ENCODE measurements around the gene MIB2.
A peak's percentile ranks its signal among the peaks of the same experiment; 100 is the strongest.
"Not testable (repeated sequence)": the region's sequence is repeated elsewhere in the genome, so short reads cannot be mapped to it uniquely, and the experiment has no call there.

MIB2 gene

DNA sequence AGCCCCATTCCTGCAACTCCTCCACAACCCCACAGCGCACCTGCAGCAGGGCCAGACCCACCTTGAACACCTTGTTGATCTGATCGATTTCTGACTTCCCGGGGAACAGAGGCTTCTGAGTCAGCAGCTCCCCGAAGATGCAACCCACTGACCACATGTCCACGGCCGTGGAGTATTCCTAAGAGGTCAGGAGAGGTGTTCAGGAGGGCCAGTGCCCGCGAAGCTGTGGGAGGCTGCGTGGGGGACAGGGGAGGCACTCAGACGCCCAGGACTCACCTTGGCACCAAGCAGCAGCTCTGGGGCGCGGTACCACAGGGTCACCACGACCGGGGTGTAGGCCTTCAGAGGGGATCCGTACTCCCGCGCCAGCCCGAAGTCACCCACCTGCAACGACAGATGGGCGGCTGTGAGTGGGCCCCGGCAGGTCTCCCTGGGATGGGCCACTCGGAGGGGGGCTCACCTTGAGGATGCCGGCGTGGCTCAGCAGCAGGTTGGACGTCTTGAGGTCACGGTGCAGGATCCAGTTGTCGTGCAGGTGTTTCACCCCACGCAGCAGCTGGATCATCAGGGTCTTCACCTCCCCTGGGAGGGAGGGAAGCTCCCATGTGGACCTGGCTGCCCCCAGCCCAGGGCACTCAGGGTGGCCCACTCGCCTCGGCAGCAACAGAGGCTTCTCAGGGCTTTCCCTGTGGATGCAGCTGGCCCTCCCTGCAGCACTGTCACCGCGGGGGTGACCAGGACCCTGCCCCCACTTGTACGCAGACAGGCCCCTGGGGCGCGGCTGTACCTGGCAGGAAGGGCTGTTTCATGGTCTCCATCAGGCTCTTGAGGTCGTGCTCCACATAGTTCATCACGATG, 21.6 kb downstream of the MIB2 start:
- H3K9me3 ChIP-seq (ENCODE audit: insufficient read depth, low read length, severe bottlenecking); H3K4me3 ChIP-seq (ENCODE audit: low read depth in 1 of 2, low read length in 2 of 2); H3K79me2 ChIP-seq (ENCODE audit: insufficient read depth, low read length); H4K20me1 ChIP-seq (ENCODE audit: insufficient read depth, low read length); H2AFZ ChIP-seq (ENCODE audit: low read depth, low read length); H3K4me1 ChIP-seq (ENCODE audit: insufficient read depth, low read length); H3K9ac ChIP-seq (ENCODE audit: low read depth, low read length); H3K27me3 ChIP-seq (ENCODE audit: insufficient read depth, low read length, poor library complexity); H3K4me2 ChIP-seq (ENCODE audit: insufficient read depth, low read length); ATAC-seq (ENCODE audit: insufficient read depth, low read depth); DNase-seq; H3K27ac ChIP-seq (ENCODE audit: low read length): not testable (repeated sequence)
- peaks cover 14% of the 10 kb centered on the region for H3K36me3 ChIP-seq (ENCODE audit: insufficient read depth, low read length)

DNA sequence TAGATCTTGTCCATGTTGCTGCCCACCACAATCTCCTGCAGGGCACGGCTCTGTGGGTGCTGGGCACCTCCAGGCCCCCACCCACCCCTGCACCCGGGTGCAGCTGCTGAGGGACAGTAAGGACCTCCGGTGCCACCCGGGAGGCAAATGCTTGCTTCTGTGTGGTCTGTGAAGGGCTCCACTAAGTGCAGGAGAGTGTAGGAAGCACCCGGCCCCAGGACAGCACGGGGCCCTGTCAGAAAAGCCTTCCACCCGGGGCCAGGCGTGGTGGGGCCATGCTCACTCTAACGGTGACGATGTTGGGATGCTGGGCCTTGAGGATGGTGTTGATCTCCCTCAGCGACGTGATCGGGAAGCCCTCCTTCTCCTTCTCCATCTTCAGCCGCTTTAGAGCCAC, 22.2 kb downstream of the MIB2 start:
- H3K27me3 ChIP-seq (ENCODE audit: insufficient read depth, low read length, poor library complexity); H3K9me3 ChIP-seq (ENCODE audit: insufficient read depth, low read length, severe bottlenecking); H3K79me2 ChIP-seq (ENCODE audit: insufficient read depth, low read length); H3K4me1 ChIP-seq (ENCODE audit: insufficient read depth, low read length); H4K20me1 ChIP-seq (ENCODE audit: insufficient read depth, low read length); H3K4me3 ChIP-seq (ENCODE audit: low read depth in 1 of 2, low read length in 2 of 2); ATAC-seq (ENCODE audit: insufficient read depth, low read depth); H3K9ac ChIP-seq (ENCODE audit: low read depth, low read length); DNase-seq; H2AFZ ChIP-seq (ENCODE audit: low read depth, low read length); H3K27ac ChIP-seq (ENCODE audit: low read length); H3K4me2 ChIP-seq (ENCODE audit: insufficient read depth, low read length): not testable (repeated sequence)
- H3K36me3 ChIP-seq (ENCODE audit: insufficient read depth, low read length) = peaks cover 14% of the 10 kb centered on the region

DNA sequence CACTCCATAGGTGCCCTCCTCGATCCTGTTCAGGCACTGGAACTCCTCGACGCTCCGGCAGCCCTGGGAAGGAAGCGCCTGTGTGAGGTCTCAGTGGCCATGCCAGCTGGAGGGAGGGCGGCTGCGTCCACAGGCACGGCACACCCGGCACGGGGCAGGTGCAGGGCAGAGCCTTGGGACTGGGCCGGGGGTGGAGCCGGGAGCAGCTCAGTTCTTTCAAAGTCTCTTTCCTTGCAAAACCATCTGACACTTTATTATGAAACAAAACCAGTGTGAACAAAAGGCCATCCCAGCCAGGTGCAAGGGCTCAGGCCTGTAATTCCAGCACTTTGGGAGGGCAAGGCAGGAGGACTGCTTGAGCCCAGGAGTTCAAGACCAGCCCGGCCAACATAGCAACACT, 23.2 kb downstream of the MIB2 start:
- not testable (repeated sequence) for DNase-seq; H3K4me2 ChIP-seq (ENCODE audit: insufficient read depth, low read length); H3K9ac ChIP-seq (ENCODE audit: low read depth, low read length); H3K27me3 ChIP-seq (ENCODE audit: insufficient read depth, low read length, poor library complexity); H3K4me1 ChIP-seq (ENCODE audit: insufficient read depth, low read length); ATAC-seq (ENCODE audit: insufficient read depth, low read depth); H3K9me3 ChIP-seq (ENCODE audit: insufficient read depth, low read length, severe bottlenecking); H3K79me2 ChIP-seq (ENCODE audit: insufficient read depth, low read length); H4K20me1 ChIP-seq (ENCODE audit: insufficient read depth, low read length); H3K27ac ChIP-seq (ENCODE audit: low read length); H2AFZ ChIP-seq (ENCODE audit: low read depth, low read length); H3K4me3 ChIP-seq (ENCODE audit: low read depth in 1 of 2, low read length in 2 of 2)
- H3K36me3 ChIP-seq (ENCODE audit: insufficient read depth, low read length) = peaks cover 14% of the 10 kb centered on the region

DNA sequence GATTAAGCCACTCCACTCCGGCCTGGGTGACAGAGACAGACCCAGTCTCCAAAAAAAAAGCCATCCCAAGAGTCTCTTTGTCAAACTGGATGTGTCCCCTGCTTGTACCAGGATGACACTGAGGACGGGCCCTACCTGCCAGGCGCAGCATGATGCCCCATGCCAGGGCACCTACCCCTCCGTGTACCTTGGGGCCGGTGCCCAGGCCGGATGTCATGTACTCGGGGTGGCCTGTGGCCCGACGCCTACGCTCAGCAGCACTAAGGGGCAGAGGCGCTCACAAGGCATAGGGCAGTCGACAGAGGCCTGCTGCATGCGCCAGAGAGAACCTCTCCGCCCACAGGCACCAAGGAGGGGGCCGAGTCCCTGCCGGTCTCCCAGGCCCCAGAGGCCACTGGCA, 24.1 kb downstream of the MIB2 start:
- DNase-seq; H2AFZ ChIP-seq (ENCODE audit: low read depth, low read length); H3K4me3 ChIP-seq (ENCODE audit: low read depth in 1 of 2, low read length in 2 of 2); ATAC-seq (ENCODE audit: insufficient read depth, low read depth); H3K9me3 ChIP-seq (ENCODE audit: insufficient read depth, low read length, severe bottlenecking); H3K27me3 ChIP-seq (ENCODE audit: insufficient read depth, low read length, poor library complexity); H3K9ac ChIP-seq (ENCODE audit: low read depth, low read length); H4K20me1 ChIP-seq (ENCODE audit: insufficient read depth, low read length); H3K79me2 ChIP-seq (ENCODE audit: insufficient read depth, low read length); H3K27ac ChIP-seq (ENCODE audit: low read length); H3K4me2 ChIP-seq (ENCODE audit: insufficient read depth, low read length); H3K4me1 ChIP-seq (ENCODE audit: insufficient read depth, low read length): not testable (repeated sequence)
- peaks cover 14% of the 10 kb centered on the region for H3K36me3 ChIP-seq (ENCODE audit: insufficient read depth, low read length)

DNA sequence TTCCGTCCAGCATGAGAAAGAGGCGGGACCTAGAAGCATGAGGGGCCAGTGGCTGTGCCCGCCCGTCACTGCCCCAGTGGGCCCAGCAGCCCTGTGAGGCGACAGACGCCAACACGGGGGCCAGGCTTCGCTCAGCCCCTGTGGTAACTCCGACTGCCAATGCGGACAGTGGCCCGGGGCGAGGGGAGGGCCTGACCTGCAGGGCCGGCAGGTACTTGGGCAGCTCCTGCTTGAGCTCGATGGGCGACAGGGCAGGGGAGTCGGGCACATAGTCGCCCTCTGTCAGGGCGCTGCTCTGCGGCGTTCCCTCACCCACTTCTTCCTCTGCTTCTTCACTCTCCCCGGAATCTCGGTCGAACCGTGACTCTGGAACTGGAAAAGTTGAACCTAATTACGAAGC, 24.8 kb downstream of the MIB2 start:
- H3K4me2 ChIP-seq (ENCODE audit: insufficient read depth, low read length); H3K4me1 ChIP-seq (ENCODE audit: insufficient read depth, low read length); ATAC-seq (ENCODE audit: insufficient read depth, low read depth); H4K20me1 ChIP-seq (ENCODE audit: insufficient read depth, low read length); H3K9me3 ChIP-seq (ENCODE audit: insufficient read depth, low read length, severe bottlenecking); H2AFZ ChIP-seq (ENCODE audit: low read depth, low read length); H3K79me2 ChIP-seq (ENCODE audit: insufficient read depth, low read length); H3K27me3 ChIP-seq (ENCODE audit: insufficient read depth, low read length, poor library complexity); H3K4me3 ChIP-seq (ENCODE audit: low read depth in 1 of 2, low read length in 2 of 2); H3K9ac ChIP-seq (ENCODE audit: low read depth, low read length); H3K27ac ChIP-seq (ENCODE audit: low read length); DNase-seq: not testable (repeated sequence)
- peaks cover 14% of the 10 kb centered on the region for H3K36me3 ChIP-seq (ENCODE audit: insufficient read depth, low read length)

DNA sequence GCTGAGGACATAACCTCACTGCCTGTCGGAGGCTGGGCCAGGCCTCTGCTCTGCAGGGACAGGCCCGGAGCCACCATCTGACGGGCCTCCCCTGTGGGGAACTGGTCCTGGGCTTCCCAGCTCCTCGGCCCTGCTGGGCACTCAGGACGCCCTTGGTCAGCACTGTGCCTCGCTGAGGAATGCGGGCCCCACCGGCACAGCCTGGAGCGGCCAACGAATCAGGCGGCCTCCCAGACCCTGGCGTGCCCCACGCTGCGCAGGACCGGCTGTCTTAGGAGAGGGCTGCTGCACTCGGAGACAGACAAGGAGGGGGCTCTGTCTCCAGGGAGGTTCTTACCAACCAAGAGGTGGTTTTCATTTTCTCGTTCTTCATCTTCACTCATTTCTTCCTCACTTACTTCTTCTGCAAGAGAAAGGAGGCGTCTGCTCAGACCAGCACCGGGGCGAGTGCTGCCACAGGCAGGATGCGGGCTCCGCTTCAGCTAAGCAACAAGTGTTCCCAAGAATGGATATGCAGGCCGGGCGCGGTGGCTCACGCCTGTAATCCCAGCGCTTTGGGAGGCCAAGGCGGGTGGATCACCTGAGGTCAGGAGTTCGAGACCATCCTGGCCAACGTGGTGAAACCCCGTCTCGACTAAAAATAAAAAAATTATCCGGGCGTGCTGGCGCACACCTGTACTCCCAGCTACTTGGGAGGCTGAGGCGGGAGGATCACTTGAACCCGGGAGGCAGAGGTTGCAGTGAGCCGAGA, 25.6 kb downstream of the MIB2 start:
- not testable (repeated sequence) for DNase-seq; H3K27ac ChIP-seq (ENCODE audit: low read length); H3K27me3 ChIP-seq (ENCODE audit: insufficient read depth, low read length, poor library complexity); H3K79me2 ChIP-seq (ENCODE audit: insufficient read depth, low read length); H2AFZ ChIP-seq (ENCODE audit: low read depth, low read length); H3K9ac ChIP-seq (ENCODE audit: low read depth, low read length); H3K4me1 ChIP-seq (ENCODE audit: insufficient read depth, low read length); H3K4me3 ChIP-seq (ENCODE audit: low read depth in 1 of 2, low read length in 2 of 2); H3K9me3 ChIP-seq (ENCODE audit: insufficient read depth, low read length, severe bottlenecking); ATAC-seq (ENCODE audit: insufficient read depth, low read depth); H3K4me2 ChIP-seq (ENCODE audit: insufficient read depth, low read length); H4K20me1 ChIP-seq (ENCODE audit: insufficient read depth, low read length)
- peaks cover 18% of the 10 kb centered on the region for H3K36me3 ChIP-seq (ENCODE audit: insufficient read depth, low read length)

DNA sequence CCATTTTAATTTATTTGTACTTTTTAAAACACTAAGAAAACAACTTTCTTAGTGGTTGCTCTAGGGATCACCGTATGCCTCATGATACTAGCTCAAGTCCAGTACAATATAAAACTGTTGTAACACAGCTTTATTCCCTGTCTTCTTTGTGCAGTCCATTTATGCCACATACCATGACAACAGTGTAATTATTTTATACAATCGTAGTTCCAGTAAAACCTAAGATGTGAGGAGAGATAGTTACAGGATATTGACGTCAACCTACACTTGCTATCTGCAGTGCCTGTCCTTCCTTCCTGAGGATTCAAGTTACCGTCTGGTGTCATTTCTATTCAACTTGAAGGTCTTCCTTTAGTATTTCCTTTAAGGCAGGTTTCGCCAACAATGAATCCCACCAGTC, 31.0 kb downstream of the MIB2 start:
- not testable (repeated sequence) for H3K79me2 ChIP-seq (ENCODE audit: insufficient read depth, low read length); H3K9ac ChIP-seq (ENCODE audit: low read depth, low read length); H3K27ac ChIP-seq (ENCODE audit: low read length); H3K4me2 ChIP-seq (ENCODE audit: insufficient read depth, low read length); ATAC-seq (ENCODE audit: insufficient read depth, low read depth); H3K27me3 ChIP-seq (ENCODE audit: insufficient read depth, low read length, poor library complexity); H4K20me1 ChIP-seq (ENCODE audit: insufficient read depth, low read length); DNase-seq; H2AFZ ChIP-seq (ENCODE audit: low read depth, low read length); H3K4me1 ChIP-seq (ENCODE audit: insufficient read depth, low read length); H3K4me3 ChIP-seq (ENCODE audit: low read depth in 1 of 2, low read length in 2 of 2); H3K9me3 ChIP-seq (ENCODE audit: insufficient read depth, low read length, severe bottlenecking)
- peaks cover 40% of the 10 kb centered on the region for H3K36me3 ChIP-seq (ENCODE audit: insufficient read depth, low read length)

DNA sequence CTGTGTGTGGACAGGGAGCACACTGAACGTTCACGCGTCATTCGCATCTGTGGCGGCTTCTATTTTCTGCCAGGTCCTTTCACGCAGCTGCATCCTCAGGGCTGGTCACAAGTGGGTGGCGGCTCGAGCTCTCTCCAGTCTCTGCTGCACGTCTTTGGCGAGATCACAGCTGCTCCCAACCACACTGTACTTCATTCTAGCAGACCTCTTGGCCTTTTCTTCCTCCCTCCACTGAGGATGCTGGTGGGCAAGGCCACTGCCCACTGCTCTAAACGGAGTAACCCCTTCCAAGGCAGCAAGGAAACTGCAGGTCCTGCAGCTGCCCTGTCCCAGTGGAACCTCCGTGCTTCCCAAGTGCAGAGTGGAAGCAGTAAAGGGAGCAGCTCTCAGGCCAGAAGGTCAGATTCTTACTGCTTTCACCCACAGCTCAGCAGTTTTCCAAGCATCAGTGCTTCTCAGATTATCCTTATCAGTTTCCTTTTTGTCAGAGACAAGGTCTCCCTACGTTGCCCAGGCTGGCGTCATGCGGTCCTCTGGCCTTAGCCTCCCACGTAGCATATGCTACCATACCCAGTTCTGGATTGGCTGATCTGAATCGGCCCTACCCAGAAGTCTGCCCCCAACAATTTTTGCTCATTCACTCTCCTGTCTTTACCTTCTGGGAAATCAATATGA, 32.4 kb downstream of the MIB2 start:
- not testable (repeated sequence) for H3K79me2 ChIP-seq (ENCODE audit: insufficient read depth, low read length); H4K20me1 ChIP-seq (ENCODE audit: insufficient read depth, low read length); DNase-seq; H3K9me3 ChIP-seq (ENCODE audit: insufficient read depth, low read length, severe bottlenecking); H3K27ac ChIP-seq (ENCODE audit: low read length); H3K4me2 ChIP-seq (ENCODE audit: insufficient read depth, low read length); H3K27me3 ChIP-seq (ENCODE audit: insufficient read depth, low read length, poor library complexity); H3K4me3 ChIP-seq (ENCODE audit: low read depth in 1 of 2, low read length in 2 of 2); H3K9ac ChIP-seq (ENCODE audit: low read depth, low read length); H3K4me1 ChIP-seq (ENCODE audit: insufficient read depth, low read length); H2AFZ ChIP-seq (ENCODE audit: low read depth, low read length)
- peaks cover 54% of the 10 kb centered on the region for H3K36me3 ChIP-seq (ENCODE audit: insufficient read depth, low read length)
- ATAC-seq (ENCODE audit: insufficient read depth, low read depth) = 0 out of 3 replicates have a peak, but pooled peaks have one; percentile 23

All from DND-41 (cell line).